GM10266 (cell line): ENCODE results near the gene STX8.

Experiments used
- DNase-seq: peaks from one replicate; pipeline ENCODE4 v3.0.0; 2012; ENCODE audit errors: extremely low spot score
- TF ChIP-seq, protein P1 (sequence below): IDR thresholded peaks from 2 replicates; pipeline ENCODE4 v1.5.1; 2012; ENCODE audit warnings: mild to moderate bottlenecking, low read depth; ENCODE audit not compliant: control insufficient read depth, insufficient read depth; ENCODE audit errors: missing control alignments

STX8 gene

GRCh38 chr17:9240659-9241370 lies 334.8 kb downstream of the STX8 start:
- TF ChIP-seq, protein P1, sequence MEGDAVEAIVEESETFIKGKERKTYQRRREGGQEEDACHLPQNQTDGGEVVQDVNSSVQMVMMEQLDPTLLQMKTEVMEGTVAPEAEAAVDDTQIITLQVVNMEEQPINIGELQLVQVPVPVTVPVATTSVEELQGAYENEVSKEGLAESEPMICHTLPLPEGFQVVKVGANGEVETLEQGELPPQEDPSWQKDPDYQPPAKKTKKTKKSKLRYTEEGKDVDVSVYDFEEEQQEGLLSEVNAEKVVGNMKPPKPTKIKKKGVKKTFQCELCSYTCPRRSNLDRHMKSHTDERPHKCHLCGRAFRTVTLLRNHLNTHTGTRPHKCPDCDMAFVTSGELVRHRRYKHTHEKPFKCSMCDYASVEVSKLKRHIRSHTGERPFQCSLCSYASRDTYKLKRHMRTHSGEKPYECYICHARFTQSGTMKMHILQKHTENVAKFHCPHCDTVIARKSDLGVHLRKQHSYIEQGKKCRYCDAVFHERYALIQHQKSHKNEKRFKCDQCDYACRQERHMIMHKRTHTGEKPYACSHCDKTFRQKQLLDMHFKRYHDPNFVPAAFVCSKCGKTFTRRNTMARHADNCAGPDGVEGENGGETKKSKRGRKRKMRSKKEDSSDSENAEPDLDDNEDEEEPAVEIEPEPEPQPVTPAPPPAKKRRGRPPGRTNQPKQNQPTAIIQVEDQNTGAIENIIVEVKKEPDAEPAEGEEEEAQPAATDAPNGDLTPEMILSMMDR, result no peak
- no peak for DNase-seq

GRCh38 chr17:9239793-9240658 lies 335.6 kb downstream of the STX8 start:
- TF ChIP-seq, protein P1, result no peak
- DNase-seq, result peak; percentile 97

GRCh38 chr17:9239246-9239792 lies 336.3 kb downstream of the STX8 start:
- no peak for DNase-seq
- TF ChIP-seq, protein P1, result no peak

DNA sequence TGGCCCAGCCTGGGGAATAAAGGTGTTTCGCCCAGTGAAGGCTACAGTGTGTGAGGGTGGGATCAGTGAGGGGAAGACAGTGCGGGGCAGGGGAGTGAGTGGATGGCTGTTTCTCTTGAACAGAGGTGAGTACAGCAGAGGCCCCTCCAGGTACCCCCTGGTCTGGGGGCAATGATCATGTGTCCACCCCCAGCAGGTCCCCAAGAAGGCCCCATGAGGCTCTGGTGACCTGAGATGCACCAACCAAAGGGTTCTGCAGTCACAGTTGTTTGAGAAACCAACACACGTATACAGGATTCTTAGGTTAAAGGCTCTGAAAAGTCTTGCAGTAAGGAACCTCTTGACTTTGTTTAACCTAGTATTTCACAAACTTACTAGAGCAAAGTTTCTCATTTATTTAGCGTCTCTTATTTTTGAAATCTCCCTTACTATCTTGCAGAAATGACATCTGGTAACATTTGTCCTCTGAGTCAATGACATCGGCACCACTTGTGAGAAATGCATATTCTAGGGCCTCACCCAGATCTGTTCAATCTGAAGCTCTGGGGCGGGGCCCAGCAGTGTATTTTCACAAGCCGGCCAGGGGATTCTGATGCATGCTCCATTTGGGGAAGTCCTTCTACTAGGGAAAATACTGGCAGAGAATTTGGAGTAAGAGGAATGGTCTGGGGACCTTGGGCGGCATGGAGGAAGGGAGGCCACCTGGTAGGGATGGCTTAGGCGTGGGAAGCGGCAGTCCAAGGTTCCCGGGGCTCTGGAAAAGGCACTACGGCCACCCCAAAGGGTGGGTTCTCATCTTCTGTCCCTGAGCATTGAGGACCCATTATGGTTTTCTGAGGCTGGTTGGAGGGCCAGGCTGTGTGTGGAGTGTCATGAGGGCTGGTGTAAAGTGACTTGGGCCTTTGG lies 337.0 kb downstream of the STX8 start:
- DNase-seq, result no peak
- TF ChIP-seq, protein P1, result no peak

DNA sequence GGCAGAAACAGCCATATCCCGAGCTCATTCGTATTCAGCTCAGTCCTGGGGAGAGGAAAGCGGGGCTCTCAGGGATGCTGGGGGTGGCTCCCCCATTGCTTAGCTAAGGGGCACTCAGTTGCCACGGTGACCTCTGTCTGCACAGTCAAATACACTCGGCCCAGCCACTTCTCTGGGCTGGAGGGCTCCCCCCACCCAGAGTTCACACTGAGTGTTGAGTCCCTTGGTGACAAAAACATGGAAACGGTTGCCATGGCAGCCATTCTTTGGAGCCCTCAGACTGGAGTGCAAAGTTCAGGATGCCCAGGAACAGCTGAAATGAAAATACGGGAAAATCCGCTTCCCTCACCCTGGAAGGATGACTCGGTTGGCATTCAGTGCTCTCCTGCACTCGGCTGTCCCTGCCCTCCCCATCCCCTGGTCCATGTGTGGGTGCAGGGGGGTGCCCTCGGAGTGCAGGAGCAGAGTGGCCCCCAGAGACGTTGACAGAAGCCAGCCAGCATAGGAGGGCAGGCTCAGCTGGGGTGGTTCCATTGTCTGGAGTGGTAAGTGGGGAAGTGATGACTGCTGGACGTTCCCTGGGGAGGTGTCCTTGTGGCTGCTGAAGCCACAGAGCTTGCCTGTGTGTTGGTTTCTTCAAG lies 337.8 kb downstream of the STX8 start:
- DNase-seq, result no peak
- TF ChIP-seq, protein P1, result no peak

DNA sequence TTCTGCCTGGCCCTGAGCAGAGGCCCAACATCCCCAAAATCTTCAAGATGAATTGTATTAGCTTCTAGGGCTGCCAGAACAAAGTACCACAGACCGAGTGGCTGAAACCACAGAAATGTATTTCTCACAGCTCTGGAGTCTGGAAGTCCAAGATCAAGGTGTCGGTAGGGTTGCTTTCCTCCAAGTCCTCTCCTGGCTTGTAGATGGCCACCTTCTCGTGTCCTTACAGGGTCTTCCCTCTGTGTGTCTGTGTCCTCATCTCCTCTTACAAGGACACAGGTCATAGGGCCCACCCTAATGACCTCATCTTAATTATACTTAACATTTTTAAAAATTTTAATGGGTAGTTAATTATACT lies 338.6 kb downstream of the STX8 start:
- TF ChIP-seq, protein P1, result no peak
- no peak for DNase-seq
